ENCODE measurements around the gene CLCA2. TPM values are rescaled to one million over a fixed set of nuclear protein-coding genes. Genes with fewer than 3 reads are reported as not detected.

CLCA2 gene
- polyA plus RNA-seq, 1 of the 3 experiments (the other 2 are of a cell fraction) = 0.02 TPM

GRCh38 chr1:86472152-86472551 lies 48.2 kb downstream of the CLCA2 start:
- H3K9me3 ChIP-seq = no peaks in the 10 kb centered on the region
- H4K20me1 ChIP-seq (ENCODE audit: insufficient read depth) = no peaks in the 10 kb centered on the region
- no peak overlapping the region for H3K27ac ChIP-seq (ENCODE audit: low read depth in 2 of 2, low read length in 1 of 2)
- no peak overlapping the region for H2AFZ ChIP-seq (ENCODE audit: low read depth)
- no peak for DNase-seq
- no peaks in the 10 kb centered on the region for H3K4me1 ChIP-seq (ENCODE audit: control insufficient read depth in 1 of 2, insufficient read depth in 2 of 2, low read depth in 1 of 2, low read length in 1 of 2)
- POLR2A ChIA-PET = no interaction called here
- H3K9me2 ChIP-seq = no peaks in the 10 kb centered on the region
- no peak overlapping the region for H3K4me3 ChIP-seq (ENCODE audit: low read depth in 2 of 2, low read length in 1 of 2)
- 53% methylated on average over 4 of the region's 4 CpGs for WGBS (ENCODE audit: low lambda C conversion rate)
- no peak overlapping the region for H3K9ac ChIP-seq
- H3K4me2 ChIP-seq = no peak overlapping the region
- H3F3A ChIP-seq (replicated peaks; ENCODE audit: insufficient read depth) = peaks cover 3% of the 10 kb centered on the region
- no peaks in the 10 kb centered on the region for H3K79me2 ChIP-seq (ENCODE audit: insufficient read depth)
- CTCF ChIA-PET = interaction anchor here (1.1 to 4.8 kb wide), 9 partner anchors 14 to 270 kb away, joined by 3 to 35 read pairs (median 5); no protein-coding TSS in a partner anchor
- H3K27me3 ChIP-seq (ENCODE audit: insufficient read depth) = peaks cover 5% of the 10 kb centered on the region; the same call in 1 of the 2 replicates
- TF ChIP-seq REST (IDR thresholded peaks at IDR 0.05; ENCODE audit: low read depth, low read length) (no peak), USF2 (IDR thresholded peaks at IDR 0.05; ENCODE audit: borderline replicate concordance, low read depth, low read length) (no peak), PBX3 (IDR thresholded peaks at IDR 0.05) (no peak), MAX (IDR thresholded peaks at IDR 0.05; ENCODE audit: low read depth) (no peak), NRF1 (IDR thresholded peaks at IDR 0.05; ENCODE audit: low read depth, low read length) (no peak), ELF1 (IDR thresholded peaks at IDR 0.05) (no peak), FOXJ3 (CRISPR knock-in tag; IDR thresholded peaks at IDR 0.05) (no peak), TAF1 (IDR thresholded peaks at IDR 0.05; ENCODE audit: borderline replicate concordance, low read depth, low read length) (no peak), TCF12 (IDR thresholded peaks at IDR 0.05) (no peak), MEF2A (IDR thresholded peaks at IDR 0.05; ENCODE audit: borderline replicate concordance, low read depth) (no peak), FOSL2 (IDR thresholded peaks at IDR 0.05; ENCODE audit: borderline replicate concordance, low read depth) (no peak)
- H3K36me3 ChIP-seq (replicated peaks in 1 of 2; ENCODE audit: control insufficient read depth in 1 of 2, insufficient read depth in 2 of 2, low read length in 1 of 2) = no peaks in the 10 kb centered on the region

- Histone ChIP-seq H3K4me1 (ENCODE audit: control insufficient read depth in 1 of 2, insufficient read depth in 2 of 2, low read depth in 1 of 2, low read length in 1 of 2) (no peaks in the 10 kb centered on the region), H3K4me2 (no peak overlapping the region), H3K79me2 (ENCODE audit: insufficient read depth) (no peaks in the 10 kb centered on the region), H3K27me3 (ENCODE audit: insufficient read depth) (peaks cover 5% of the 10 kb centered on the region; the same call in 1 of the 2 replicates), H3K9me3 (no peaks in the 10 kb centered on the region), H3K9me2 (no peaks in the 10 kb centered on the region), H3K4me3 (ENCODE audit: low read depth in 2 of 2, low read length in 1 of 2) (no peak overlapping the region), H3F3A (replicated peaks; ENCODE audit: insufficient read depth) (peaks cover 3% of the 10 kb centered on the region), H3K36me3 (replicated peaks in 1 of 2; ENCODE audit: control insufficient read depth in 1 of 2, insufficient read depth in 2 of 2, low read length in 1 of 2) (no peaks in the 10 kb centered on the region), H3K9ac (no peak overlapping the region), H3K27ac (ENCODE audit: low read depth in 2 of 2, low read length in 1 of 2) (no peak overlapping the region), H2AFZ (ENCODE audit: low read depth) (no peak overlapping the region), H4K20me1 (ENCODE audit: insufficient read depth) (no peaks in the 10 kb centered on the region)
- TF ChIP-seq CHD2 (IDR thresholded peaks at IDR 0.05; ENCODE audit: low read length, partially characterized antibody) (no peak), RCOR1 (IDR thresholded peaks at IDR 0.05; ENCODE audit: low read length) (no peak), FOXM1 (IDR thresholded peaks at IDR 0.05; ENCODE audit: low read depth) (no peak), JUND (IDR thresholded peaks at IDR 0.05) (no peak), TCF12 (IDR thresholded peaks at IDR 0.05) (no peak), GABPA (IDR thresholded peaks at IDR 0.05; ENCODE audit: low read depth) (no peak), REST (IDR thresholded peaks at IDR 0.05; ENCODE audit: low read depth, low read length) (no peak), YY1 (IDR thresholded peaks at IDR 0.05; ENCODE audit: low read depth) (no peak), MEF2A (IDR thresholded peaks at IDR 0.05; ENCODE audit: borderline replicate concordance, low read depth) (no peak)
- no peak for DNase-seq
- ChIA-PET POLR2A (no interaction called here), CTCF (interaction anchor here (0.9 to 4.8 kb wide), 25 partner anchors 10 to 285 kb away, joined by 3 to 35 read pairs (median 5); partner anchors contain the start of gene SH3GLB1)
- 49% methylated on average over 3 of the region's 3 CpGs for WGBS (ENCODE audit: low lambda C conversion rate)
Observed at GRCh38 chr1:86472767-86473166, 48.8 kb downstream of the CLCA2 start.

All from SK-N-SH (cell line).